Esophagus squamous epithelium (tissue), 4 donors: Measurements from ENCODE around the gene ZBTB21.

Source experiments
- POLR2A ChIP-seq, 4 donors: fragments of 450-650 bp; IDR thresholded peaks; one replicate each; pipeline ENCODE4 v1.6.1; 2017; ENCODE audit warnings: antibody characterized with exemption in 4 of 4, mild to moderate bottlenecking in 4 of 4, moderate library complexity in 3 of 4
- TF ChIP-seq, protein P1 (sequence below), 6 experiments: fragments of 450-650 bp in 4 of 6; fragments of 200-600 bp in 2 of 6; sonication (generic) in 2 of 6; IDR thresholded peaks; one replicate each; pipeline ENCODE4 v1.5.1; 2016 to 2019; ENCODE audit warnings: antibody characterized with exemption in 6 of 6, mild to moderate bottlenecking in 4 of 6, moderate library complexity in 4 of 6

DNA sequence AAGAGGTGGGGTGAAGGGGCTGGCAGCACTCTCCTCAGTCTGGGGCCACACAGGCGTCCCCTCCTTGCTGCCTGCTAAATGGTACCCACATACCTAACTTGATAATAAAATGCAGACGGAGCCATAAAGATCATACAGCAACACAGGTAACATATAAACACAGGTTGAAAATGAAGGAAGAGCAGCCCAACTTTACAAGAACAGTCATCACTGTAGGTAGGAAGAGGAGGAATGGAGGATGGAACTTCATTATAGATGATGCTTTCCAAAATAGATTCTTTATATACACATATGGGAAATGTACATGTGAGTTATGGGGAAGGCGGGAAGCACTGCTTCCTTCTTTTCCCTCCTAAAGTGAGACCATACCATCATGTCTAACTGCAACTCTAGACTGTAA lies 69.7 kb downstream of the ZBTB21 start:
- TF ChIP-seq, protein P1, sequence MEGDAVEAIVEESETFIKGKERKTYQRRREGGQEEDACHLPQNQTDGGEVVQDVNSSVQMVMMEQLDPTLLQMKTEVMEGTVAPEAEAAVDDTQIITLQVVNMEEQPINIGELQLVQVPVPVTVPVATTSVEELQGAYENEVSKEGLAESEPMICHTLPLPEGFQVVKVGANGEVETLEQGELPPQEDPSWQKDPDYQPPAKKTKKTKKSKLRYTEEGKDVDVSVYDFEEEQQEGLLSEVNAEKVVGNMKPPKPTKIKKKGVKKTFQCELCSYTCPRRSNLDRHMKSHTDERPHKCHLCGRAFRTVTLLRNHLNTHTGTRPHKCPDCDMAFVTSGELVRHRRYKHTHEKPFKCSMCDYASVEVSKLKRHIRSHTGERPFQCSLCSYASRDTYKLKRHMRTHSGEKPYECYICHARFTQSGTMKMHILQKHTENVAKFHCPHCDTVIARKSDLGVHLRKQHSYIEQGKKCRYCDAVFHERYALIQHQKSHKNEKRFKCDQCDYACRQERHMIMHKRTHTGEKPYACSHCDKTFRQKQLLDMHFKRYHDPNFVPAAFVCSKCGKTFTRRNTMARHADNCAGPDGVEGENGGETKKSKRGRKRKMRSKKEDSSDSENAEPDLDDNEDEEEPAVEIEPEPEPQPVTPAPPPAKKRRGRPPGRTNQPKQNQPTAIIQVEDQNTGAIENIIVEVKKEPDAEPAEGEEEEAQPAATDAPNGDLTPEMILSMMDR (IDR thresholded peaks at IDR 0.05) = no peak
- TF ChIP-seq POLR2A (IDR thresholded peaks at IDR 0.05) = no peak
